Activated naive CD8-positive, alpha-beta T cell treated with anti-CD3 and anti-CD28 coated beads, Interleukin-2, amount 10 ng/mL, durations not matched to agents 7 days and 5 days (primary cell): ENCODE data around the gene PCDHGA8. TPM values are rescaled to one million over a fixed set of nuclear protein-coding genes. Genes with fewer than 3 reads are reported as not detected.
A peak's percentile ranks its signal among the peaks of the same experiment; 100 is the strongest.
"Not testable (repeated sequence)": the region's sequence is repeated elsewhere in the genome, so short reads cannot be mapped to it uniquely, and the experiment has no call there.

Experiments used
- ATAC-seq: fragments of 150-1000 bp; cut with Tn5 transposase; one replicate; pipeline ENCODE4 v1.10.0; 2021; ENCODE audit warnings: low read depth, moderate library complexity
- POLR2A ChIA-PET: fragments of 350-600 bp; sonication (Branson Sonifier 250); formaldehyde crosslinking; loops from one replicate; lab custom pipeline; 2021; ENCODE audit warnings: antibody characterized with exemption; lab: Charles Lee
- DNase-seq: peaks from one replicate; pipeline ENCODE4 v3.0.0; 2021
- H3K27ac Mint-ChIP-seq: one replicate; pipeline ENCODE4 v1.8.0; 2022; ENCODE audit warnings: mild to moderate bottlenecking, mixed read lengths
- H3K27me3 Mint-ChIP-seq: one replicate; pipeline ENCODE4 v1.8.0; 2022; ENCODE audit warnings: mild to moderate bottlenecking, moderate library complexity, mixed read lengths
- H3K36me3 Mint-ChIP-seq: one replicate; pipeline ENCODE4 v1.8.0; 2021; ENCODE audit warnings: mild to moderate bottlenecking, mixed read lengths
- H3K4me1 Mint-ChIP-seq: one replicate; pipeline ENCODE4 v1.8.0; 2021; ENCODE audit warnings: mixed read lengths
- H3K4me3 Mint-ChIP-seq: one replicate; pipeline ENCODE4 v1.8.0; 2022; ENCODE audit warnings: mild to moderate bottlenecking, moderate library complexity, mixed read lengths
- H3K9me3 Mint-ChIP-seq: one replicate; pipeline ENCODE4 v1.8.0; 2021; ENCODE audit warnings: mixed read lengths
- total RNA-seq, 2 experiments: library from RNA; stranded (reverse); gene quantifications; one replicate each; pipeline ENCODE4 v1.2.3, GENCODE V29; 2021

PCDHGA8 gene
- under 1 TPM; 0.09 to 0.11 TPM for total RNA-seq

DNA sequence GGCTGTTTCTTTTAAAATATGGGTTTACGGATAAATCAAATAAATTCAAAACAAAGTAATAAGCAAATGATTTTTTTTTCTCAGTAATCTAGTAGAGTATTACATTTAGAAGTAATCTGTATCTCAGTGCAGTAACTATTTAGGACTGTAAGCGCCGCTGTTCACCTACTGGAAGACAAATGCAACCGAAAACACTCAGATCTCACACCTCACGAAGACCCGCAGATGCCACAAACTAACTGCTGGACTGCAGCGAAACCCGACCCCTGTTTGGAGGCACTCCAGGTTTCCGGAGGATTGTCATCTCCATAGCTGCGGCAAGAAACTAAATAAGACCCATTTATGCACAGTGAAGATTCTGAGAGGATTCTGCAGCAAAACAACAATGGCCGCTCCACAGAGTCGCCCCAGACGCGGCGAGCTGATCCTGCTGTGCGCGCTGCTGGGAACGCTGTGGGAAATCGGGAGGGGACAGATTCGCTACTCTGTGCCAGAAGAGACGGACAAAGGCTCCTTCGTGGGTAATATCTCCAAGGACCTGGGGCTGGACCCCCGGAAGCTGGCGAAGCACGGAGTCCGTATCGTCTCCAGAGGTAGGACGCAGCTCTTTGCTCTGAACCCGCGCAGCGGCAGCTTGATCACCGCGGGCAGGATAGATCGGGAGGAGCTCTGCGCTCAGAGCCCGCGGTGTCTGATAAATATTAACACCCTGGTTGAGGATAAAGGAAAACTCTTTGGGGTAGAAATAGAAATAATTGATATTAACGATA is at the start of gene PCDHGA8:
PCDHGA8 (plus strand) TSS at position 205 of the 770 bp plus-strand sequence; CDS start at position 386, 181 bp downstream.
- POLR2A ChIA-PET, result no interaction called here
- H3K27me3 Mint-ChIP-seq, result peaks cover 48% of the 10 kb centered on the region
- H3K9me3 Mint-ChIP-seq, result peaks cover 23% of the 10 kb centered on the region

DNA sequence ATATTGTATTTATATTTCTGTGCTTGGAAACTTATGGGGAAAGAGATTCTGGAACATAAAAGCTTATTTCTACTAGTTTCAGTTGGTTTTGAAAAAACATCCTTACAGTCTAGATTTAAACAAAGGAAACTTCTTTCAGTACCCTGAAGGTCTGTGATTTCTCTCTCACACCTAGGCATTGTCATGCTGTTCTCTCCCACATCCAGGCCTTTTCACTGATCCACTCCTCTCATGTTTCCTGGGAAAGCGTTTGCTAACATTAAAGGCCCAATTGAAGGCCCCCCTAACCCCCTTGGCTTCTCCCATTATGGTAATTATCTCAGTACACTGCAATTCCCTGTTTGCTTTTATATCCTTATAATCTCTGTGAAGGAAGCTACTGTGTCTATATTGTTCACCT is 49.7 kb upstream of the PCDHGA8 start:
- POLR2A ChIA-PET, result no interaction called here
- Mint-ChIP-seq H3K27me3 (peaks cover 48% of the 10 kb centered on the region), H3K4me3 (no peak overlapping the region), H3K9me3 (peaks cover 25% of the 10 kb centered on the region), H3K27ac (no peak overlapping the region), H3K4me1 (peaks cover 3% of the 10 kb centered on the region), H3K36me3 (peaks cover 4% of the 10 kb centered on the region)
- DNase-seq (no peak), ATAC-seq (no peak)

More for the DNA sequence above, at the start of gene PCDHGA8:
- H3K27ac Mint-ChIP-seq, result no peak within 1 kb of the TSS
- H3K4me1 Mint-ChIP-seq, result no peaks in the 10 kb centered on the region
- DNase-seq (no peak), ATAC-seq (no peak)
- no peak within 1 kb of the TSS for H3K4me3 Mint-ChIP-seq
- H3K36me3 Mint-ChIP-seq, result peaks cover 7% of the 10 kb centered on the region

DNA sequence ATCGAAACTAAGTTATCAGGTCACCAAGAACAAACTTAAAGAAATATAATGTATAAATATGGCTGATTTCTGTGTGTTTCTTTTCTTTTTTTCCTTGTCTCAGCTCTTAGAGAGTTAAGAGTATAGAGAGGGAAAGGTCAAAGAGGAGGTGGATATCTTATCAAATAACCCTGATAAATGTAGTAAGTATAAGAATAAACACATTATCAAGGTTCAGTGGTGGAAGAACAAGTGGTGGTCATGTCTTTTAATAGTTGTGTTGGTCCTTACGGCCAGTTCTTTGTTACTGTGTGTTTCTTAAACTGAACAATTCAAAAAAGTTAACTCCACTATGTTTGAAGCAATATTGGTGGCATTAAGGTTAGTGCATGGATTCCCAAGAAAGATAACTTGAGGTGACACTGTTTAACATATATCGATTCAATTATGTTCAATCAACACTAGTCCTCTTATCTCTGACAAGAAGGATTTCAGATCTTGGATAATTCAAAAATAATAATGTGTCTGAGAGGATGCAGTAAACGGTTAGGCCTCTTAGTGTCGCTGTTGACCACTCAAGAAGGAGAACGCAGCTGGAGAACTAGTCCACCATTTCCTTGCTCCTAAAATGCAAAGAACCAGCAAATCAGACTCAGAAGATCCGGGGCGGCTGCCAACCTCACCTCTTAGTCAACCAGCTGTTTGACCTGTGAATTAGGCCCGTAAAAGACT is 49.0 kb upstream of the PCDHGA8 start, which contains the start of gene PCDHGA3:
PCDHGA3 (plus strand) TSS at position 588 of the 711 bp plus-strand sequence. CDS start 205 bp downstream, outside the sequence.
- H3K4me1 Mint-ChIP-seq, result peaks cover 3% of the 10 kb centered on the region
- peaks cover 42% of the 10 kb centered on the region for H3K27me3 Mint-ChIP-seq
- POLR2A ChIA-PET, result no interaction called here
- DNase-seq (no peak), ATAC-seq (no peak)
- H3K4me3 Mint-ChIP-seq, result peak within 1 kb of the TSS; percentile 62
- H3K36me3 Mint-ChIP-seq, result peaks cover 4% of the 10 kb centered on the region
- peaks cover 20% of the 10 kb centered on the region for H3K9me3 Mint-ChIP-seq
- no peak within 1 kb of the TSS for H3K27ac Mint-ChIP-seq

DNA sequence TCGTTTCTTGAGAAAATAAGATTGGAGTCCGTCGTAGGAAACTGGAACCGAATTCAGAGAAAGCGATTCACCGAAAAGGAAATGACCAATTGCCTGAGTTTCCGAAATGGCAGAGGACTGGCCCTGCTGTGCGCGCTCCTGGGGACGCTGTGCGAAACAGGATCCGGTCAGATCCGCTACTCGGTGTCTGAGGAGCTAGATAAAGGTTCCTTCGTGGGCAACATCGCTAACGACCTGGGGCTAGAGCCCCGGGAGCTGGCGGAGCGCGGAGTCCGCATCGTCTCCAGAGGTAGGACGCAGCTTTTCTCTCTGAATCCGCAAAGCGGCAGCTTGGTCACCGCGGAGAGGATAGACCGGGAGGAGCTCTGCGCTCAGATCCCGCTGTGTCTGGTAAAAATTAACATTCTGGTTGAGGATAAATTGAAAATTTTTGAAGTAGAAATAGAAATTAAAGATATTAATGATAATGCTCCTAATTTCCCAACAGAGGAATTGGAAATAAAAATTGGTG is 48.4 kb upstream of the PCDHGA8 start:
- H3K4me1 Mint-ChIP-seq, result peaks cover 1% of the 10 kb centered on the region
- POLR2A ChIA-PET, result no interaction called here
- peak overlapping the region; percentile 62 for H3K4me3 Mint-ChIP-seq
- H3K9me3 Mint-ChIP-seq, result peaks cover 19% of the 10 kb centered on the region
- no peak for DNase-seq
- no peak overlapping the region for H3K27ac Mint-ChIP-seq
- peaks cover 4% of the 10 kb centered on the region for H3K36me3 Mint-ChIP-seq
- no peak for ATAC-seq
- peaks cover 37% of the 10 kb centered on the region for H3K27me3 Mint-ChIP-seq

DNA sequence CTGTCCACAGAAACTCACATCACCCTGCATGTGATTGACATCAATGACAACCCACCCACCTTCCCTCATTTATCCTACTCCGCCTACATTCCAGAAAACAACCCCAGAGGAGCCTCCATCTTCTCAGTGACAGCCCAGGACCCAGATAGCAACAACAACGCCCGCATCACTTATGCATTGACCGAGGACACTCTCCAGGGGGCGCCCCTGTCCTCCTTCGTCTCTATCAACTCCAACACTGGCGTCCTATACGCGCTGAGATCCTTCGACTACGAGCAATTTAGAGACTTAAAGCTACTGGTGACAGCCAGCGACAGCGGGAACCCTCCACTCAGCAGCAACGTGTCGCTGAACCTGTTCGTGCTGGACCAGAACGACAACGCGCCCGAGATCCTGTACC is 47.1 kb upstream of the PCDHGA8 start:
- Mint-ChIP-seq H3K36me3 (peaks cover 2% of the 10 kb centered on the region), H3K4me3 (no peak overlapping the region), H3K9me3 (peaks cover 16% of the 10 kb centered on the region), H3K4me1 (peaks cover 1% of the 10 kb centered on the region), H3K27ac (peak overlapping the region; percentile 6), H3K27me3 (peaks cover 39% of the 10 kb centered on the region)
- DNase-seq (no peak), ATAC-seq (no peak)
- POLR2A ChIA-PET, result no interaction called here

DNA sequence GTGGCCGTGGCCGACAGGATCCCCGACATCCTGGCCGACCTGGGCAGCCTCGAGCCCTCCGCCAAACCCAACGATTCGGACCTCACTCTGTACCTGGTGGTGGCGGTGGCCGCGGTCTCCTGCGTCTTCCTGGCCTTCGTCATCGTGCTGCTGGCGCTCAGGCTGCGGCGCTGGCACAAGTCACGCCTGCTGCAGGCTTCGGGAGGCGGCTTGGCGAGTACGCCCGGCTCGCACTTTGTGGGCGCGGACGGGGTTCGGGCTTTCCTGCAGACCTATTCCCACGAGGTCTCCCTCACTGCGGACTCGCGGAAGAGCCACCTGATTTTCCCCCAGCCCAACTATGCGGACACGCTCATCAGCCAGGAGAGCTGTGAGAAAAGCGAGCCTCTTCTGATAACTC is 46.4 kb upstream of the PCDHGA8 start:
- H3K36me3 Mint-ChIP-seq, H3K4me1 Mint-ChIP-seq, POLR2A ChIA-PET, DNase-seq, H3K27ac Mint-ChIP-seq, ATAC-seq, H3K4me3 Mint-ChIP-seq: not testable (repeated sequence)
- H3K27me3 Mint-ChIP-seq, result peaks cover 38% of the 10 kb centered on the region
- H3K9me3 Mint-ChIP-seq, result peaks cover 16% of the 10 kb centered on the region

DNA sequence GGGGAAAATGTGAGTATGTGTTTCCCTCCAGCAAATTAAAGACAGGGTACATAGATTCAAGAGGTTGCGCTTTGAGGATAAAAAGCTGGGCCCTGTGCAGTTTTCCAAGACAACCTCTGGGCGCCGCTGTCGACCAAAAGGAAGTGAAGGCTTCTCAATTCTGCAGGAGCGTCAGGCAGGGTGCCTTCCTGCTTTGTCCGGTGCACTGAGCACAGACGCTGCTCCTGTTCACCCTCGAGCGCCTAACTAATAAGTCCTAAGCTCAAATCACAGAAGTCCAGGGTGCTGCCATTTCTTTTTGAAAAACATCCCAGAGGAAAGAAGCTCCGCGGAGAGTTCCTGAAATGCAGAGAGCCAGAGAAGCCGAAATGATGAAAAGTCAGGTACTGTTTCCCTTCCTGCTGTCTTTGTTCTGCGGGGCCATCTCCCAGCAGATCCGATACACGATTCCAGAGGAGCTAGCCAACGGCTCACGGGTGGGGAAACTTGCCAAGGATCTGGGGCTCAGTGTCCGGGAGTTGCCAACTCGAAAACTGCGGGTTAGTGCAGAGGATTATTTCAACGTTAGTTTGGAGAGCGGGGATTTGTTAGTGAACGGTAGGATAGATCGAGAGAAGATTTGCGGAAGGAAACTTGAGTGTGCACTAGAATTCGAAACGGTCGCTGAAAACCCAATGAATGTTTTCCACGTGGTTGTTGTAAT is 42.4 kb upstream of the PCDHGA8 start, which contains the start of gene PCDHGB1:
PCDHGB1 (plus strand) TSS at position 183 of the 703 bp plus-strand sequence; CDS start at position 345, 162 bp downstream.
- peak within 1 kb of the TSS; percentile 54 for H3K4me3 Mint-ChIP-seq
- DNase-seq (no peak), ATAC-seq (peak; percentile 66)
- POLR2A ChIA-PET, result no interaction called here
- peaks cover 2% of the 10 kb centered on the region for H3K36me3 Mint-ChIP-seq
- H3K27me3 Mint-ChIP-seq, result peaks cover 38% of the 10 kb centered on the region
- peaks cover 15% of the 10 kb centered on the region for H3K9me3 Mint-ChIP-seq
- no peaks in the 10 kb centered on the region for H3K4me1 Mint-ChIP-seq
- H3K27ac Mint-ChIP-seq, result no peak within 1 kb of the TSS

DNA sequence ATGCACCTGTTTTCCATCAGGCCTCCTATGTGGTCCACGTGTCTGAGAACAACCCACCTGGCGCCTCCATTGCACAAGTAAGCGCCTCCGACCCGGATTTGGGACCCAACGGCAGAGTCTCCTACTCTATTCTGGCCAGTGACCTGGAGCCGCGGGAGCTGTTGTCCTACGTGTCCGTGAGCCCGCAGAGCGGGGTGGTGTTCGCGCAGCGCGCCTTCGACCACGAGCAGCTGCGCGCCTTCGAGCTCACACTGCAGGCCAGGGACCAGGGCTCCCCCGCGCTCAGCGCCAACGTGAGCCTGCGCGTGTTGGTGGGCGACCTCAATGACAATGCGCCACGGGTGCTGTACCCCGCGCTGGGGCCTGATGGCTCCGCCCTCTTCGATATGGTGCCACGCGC is 40.8 kb upstream of the PCDHGA8 start:
- Mint-ChIP-seq H3K9me3 (peaks cover 16% of the 10 kb centered on the region), H3K27ac (no peak overlapping the region), H3K27me3 (peaks cover 43% of the 10 kb centered on the region), H3K4me3 (no peak overlapping the region), H3K4me1 (no peaks in the 10 kb centered on the region), H3K36me3 (peaks cover 2% of the 10 kb centered on the region)
- POLR2A ChIA-PET, result no interaction called here
- DNase-seq (no peak), ATAC-seq (no peak)

DNA sequence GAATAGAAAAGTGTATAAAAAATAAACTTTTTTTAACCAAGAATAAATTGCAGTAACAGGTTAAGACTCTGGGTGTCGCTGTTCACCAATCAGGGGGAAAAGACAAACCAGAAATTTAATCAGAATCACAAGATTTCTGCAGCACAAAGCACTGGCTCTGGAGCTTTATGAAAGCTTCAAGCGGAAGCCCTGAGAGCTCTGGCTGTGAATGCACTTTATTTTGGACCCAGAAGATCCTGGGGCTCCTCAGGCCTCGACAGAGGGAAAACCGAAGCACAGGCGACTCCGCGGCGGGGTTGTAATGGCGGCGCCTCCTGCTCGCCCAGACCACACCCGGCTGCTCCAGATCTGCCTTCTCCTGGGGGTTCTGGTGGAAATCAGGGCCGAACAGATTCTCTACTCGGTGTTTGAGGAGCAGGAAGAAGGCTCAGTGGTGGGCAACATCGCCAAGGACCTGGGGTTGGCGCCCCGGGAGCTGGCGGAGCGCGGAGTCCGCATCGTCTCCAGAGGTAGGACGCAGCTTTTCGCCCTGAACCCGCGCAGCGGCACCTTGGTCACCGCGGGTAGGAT is 37.4 kb upstream of the PCDHGA8 start, which contains the start of gene PCDHGA4:
PCDHGA4 (plus strand) TSS at position 122 of the 570 bp plus-strand sequence; CDS start at position 209, 87 bp downstream.
- peaks cover 1% of the 10 kb centered on the region for H3K4me1 Mint-ChIP-seq
- ATAC-seq (no peak), DNase-seq (no peak)
- H3K27me3 Mint-ChIP-seq, result peaks cover 42% of the 10 kb centered on the region
- peaks cover 2% of the 10 kb centered on the region for H3K36me3 Mint-ChIP-seq
- POLR2A ChIA-PET, result no interaction called here
- peaks cover 13% of the 10 kb centered on the region for H3K9me3 Mint-ChIP-seq
- H3K27ac Mint-ChIP-seq, result no peak within 1 kb of the TSS
- no peak within 1 kb of the TSS for H3K4me3 Mint-ChIP-seq

DNA sequence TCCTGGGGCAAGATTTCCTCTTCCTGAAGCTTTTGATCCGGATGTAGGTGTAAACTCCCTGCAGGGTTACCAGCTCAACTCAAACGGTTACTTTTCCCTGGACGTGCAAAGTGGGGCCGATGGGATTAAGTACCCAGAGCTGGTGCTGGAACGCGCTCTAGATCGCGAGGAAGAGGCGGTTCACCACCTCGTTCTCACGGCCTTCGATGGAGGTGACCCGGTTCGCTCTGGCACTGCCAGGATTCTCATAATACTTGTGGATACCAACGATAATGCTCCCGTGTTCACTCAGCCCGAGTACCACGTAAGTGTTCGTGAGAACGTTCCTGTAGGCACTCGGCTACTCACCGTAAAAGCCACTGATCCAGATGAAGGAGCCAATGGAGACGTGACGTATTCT is 36.8 kb upstream of the PCDHGA8 start:
- Mint-ChIP-seq H3K27ac (no peak overlapping the region), H3K9me3 (peaks cover 14% of the 10 kb centered on the region), H3K4me1 (peaks cover 1% of the 10 kb centered on the region), H3K27me3 (peaks cover 44% of the 10 kb centered on the region), H3K36me3 (peaks cover 2% of the 10 kb centered on the region), H3K4me3 (no peak overlapping the region)
- no peak for ATAC-seq
- DNase-seq, result no peak
- POLR2A ChIA-PET, result no interaction called here

DNA sequence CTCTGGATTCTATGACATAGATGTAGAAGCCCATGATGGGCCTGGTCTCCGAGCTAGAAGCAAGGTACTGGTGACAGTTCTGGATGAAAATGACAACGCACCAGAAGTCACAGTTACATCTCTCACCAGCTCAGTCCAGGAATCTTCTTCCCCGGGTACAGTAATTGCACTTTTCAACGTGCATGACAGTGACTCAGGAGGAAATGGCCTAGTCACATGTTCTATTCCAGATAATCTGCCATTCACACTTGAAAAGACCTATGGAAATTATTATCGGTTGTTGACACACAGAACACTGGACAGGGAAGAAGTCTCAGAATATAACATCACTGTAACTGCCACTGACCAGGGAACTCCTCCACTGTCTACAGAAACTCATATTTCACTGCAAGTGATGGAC is 36.3 kb upstream of the PCDHGA8 start:
- peaks cover 1% of the 10 kb centered on the region for H3K4me1 Mint-ChIP-seq
- H3K27me3 Mint-ChIP-seq, result peaks cover 49% of the 10 kb centered on the region
- peaks cover 19% of the 10 kb centered on the region for H3K9me3 Mint-ChIP-seq
- POLR2A ChIA-PET, result no interaction called here
- no peak overlapping the region for H3K27ac Mint-ChIP-seq
- no peak overlapping the region for H3K4me3 Mint-ChIP-seq
- peaks cover 4% of the 10 kb centered on the region for H3K36me3 Mint-ChIP-seq
- ATAC-seq, result no peak
- no peak for DNase-seq

DNA sequence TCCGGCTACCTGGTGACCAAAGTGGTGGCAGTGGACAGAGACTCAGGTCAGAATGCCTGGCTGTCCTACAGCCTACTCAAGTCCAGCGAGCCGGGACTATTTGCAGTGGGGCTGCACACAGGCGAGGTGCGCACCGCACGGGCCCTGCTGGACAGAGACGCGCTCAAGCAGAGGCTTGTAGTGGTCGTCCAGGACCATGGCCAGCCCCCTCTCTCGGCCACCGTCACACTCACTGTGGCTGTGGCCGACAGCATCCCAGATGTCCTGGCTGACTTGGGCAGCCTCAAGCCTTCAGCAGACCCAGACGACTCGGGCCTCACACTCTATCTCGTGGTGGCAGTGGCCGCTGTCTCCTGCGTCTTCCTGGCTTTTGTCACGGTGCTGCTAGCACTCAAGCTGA is 35.5 kb upstream of the PCDHGA8 start:
- ATAC-seq (no peak), DNase-seq (no peak)
- H3K9me3 Mint-ChIP-seq, result peaks cover 22% of the 10 kb centered on the region
- H3K4me1 Mint-ChIP-seq, result peaks cover 1% of the 10 kb centered on the region
- POLR2A ChIA-PET, result no interaction called here
- peaks cover 53% of the 10 kb centered on the region for H3K27me3 Mint-ChIP-seq
- H3K4me3 Mint-ChIP-seq, result no peak overlapping the region
- no peak overlapping the region for H3K27ac Mint-ChIP-seq
- H3K36me3 Mint-ChIP-seq, result peaks cover 7% of the 10 kb centered on the region
